SW480 (cell line): ENCODE data around the gene SNX25.
A peak's percentile ranks its signal among the peaks of the same experiment; 100 is the strongest.
"Not testable (repeated sequence)": the region's sequence is repeated elsewhere in the genome, so short reads cannot be mapped to it uniquely, and the experiment has no call there.

Experiments used
- DNase-seq: peaks from one replicate; pipeline ENCODE4 v3.0.0-alpha.2; 2016; ENCODE audit warnings: low spot score

The SNX25 gene

DNA sequence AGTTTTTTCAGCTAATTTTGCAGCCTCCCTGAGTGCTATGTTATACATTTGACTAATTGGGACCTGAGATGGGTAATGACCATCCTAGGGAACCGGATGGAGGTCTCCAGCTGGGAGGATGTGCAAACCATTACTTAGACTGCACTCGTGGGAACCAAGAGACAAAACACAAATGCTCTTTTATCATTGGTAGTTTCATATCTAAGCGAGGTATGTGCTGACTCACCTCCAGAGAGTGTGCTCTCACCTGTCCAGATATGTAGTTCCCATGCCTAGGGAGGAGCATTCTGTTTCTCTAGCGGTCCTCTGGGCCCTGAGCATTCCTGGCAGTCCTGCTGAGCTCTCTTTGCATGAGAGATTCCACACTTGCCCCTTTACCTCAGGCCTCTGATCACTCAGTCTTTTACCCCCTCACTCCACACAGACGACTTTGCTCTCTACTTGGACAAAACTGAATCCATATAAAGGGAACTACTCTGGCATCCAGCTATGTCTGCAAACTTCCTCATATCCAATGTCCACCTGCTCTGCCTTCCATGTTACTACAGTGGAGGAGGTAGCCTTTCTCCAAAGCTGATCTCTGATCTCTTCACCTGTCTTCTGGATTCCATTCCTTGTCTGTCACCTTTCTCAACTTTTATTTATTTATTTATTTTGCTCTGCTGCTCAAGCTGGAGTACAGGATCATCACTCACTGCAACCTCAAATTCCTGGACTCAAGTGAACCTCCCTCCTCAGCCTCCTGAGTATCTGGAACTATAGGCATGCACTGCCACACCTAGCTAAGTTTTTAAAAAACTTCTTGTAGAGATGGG, 97.9 kb downstream of the SNX25 start:
- peak; percentile 92 for DNase-seq

DNA sequence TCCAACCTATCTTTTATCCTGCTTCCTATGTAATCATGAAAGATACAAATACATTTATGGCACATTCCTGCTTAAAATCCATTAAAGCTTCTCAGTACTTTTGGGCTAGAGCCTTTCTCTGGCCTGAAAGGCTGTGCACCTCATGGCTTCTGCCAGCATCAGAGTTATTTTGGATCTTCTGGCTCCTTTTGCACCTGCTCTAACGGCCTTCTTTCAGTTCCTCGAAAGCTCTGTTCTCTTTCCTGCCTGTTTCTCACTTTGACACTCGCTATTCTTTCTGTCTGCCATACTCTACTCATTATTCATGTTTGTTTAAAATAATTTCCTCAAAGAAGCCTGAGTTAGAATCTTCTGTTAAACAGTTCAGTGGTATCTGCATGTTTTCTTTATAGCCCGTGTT, 100.4 kb downstream of the SNX25 start:
- no peak for DNase-seq

DNA sequence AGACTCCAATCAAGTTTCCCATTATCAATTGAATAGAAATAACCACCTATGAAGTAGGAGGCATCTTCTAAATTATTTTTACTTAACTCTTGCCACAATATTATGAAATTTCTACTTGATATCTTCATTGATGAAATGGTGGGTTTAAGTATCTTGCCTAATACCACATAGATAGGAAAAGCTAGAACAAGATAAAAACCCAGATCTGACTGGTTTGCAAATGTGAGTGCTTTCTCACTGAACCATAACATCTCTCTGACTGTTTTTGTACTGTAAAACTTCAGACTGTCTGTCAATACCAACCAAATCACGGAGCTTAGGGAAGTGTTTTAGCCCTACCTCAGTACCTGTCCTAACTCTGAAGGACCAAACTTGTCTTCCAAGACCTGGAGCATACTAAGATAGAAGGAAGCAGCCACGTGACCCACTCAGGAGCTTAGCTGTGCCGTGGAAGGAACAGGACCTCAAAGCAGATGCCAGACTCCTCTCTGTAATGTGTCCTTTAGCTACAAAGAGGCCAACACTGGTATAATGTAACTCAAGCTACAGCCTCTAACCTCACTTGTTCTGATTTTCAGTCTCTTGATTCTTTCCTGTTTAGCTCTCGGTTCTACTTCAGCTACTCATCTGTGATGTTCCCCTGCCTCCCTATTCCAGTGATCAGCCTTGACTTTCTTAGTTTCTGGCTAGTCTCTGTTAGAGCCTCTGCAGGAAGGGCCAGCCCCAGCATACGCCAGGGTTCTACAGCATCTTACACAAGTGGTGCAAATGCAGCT, 101.9 kb downstream of the SNX25 start:
- DNase-seq = no peak

DNA sequence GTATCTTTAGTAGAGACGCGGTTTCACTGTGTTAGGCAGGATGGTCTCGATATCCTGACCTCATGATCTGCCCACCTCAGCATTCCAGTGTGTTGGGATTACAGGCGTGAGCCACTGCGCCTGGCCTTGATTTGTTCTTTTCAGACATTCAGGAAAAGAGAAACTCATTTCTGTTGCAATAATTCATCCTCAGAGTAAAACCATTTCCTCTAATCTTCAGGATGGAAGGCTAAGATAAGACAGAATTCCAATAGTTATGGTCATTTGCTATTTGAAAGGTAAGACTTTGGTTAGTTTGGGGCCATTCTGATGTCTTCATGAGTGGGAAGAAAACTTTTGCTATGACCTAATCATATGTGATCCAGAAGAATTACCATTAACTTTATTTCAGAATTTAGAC, 103.3 kb downstream of the SNX25 start:
- DNase-seq = no peak

DNA sequence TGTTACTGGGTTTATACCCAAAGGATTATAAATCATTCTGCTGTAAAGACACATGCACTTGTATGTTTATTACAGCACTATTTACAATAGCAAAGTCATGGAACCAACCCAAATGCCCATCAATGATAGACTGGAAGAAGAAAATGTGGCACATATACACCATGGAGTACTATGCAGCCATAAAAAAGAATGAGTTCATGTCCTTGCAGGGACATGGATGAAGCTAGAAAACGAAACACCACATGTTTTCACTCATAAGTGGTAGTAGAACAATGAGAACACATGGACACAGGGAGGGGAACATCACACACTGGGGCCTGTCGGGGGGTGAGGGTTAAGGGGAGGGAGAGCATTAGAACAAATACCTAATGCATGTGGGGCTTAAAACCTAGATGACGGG, 108.1 kb downstream of the SNX25 start:
- DNase-seq = not testable (repeated sequence)

DNA sequence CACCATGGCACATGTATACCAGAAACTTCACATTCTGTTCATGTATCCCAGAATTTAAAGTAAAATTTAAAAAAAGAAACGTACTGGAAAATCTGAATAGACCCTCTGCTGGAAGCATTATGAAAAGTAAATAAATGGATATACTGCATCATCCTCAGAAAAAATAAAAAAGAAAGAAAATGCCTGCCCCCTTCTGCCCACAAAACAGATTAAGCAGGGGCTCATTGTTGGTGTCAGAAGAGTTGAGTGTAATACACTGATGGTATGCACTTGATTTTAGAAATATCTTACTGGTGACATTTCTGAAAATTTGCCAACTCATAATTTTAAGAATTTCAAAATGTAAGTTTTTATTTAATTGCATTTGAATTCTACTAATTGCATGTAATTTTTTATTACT, 108.5 kb downstream of the SNX25 start:
- DNase-seq = no peak

DNA sequence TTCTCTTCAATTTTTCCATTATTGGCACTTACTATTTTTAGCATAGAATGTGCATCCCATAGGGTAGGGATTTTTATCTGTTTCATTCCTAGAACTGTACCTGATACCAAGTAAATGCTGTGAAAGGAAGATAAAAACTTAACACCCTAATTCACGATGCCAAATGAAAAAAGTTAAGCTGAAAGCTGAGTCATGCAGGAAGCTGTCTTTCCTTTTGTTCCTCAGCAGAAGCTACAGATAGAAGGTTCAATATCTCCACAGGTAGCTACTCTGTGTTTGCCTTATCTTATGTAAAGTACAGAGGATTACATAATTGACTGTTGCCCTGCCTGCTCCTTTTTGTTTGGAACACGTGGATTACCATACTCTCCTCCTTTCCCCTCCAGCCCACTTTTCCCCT, 109.3 kb downstream of the SNX25 start:
- no peak for DNase-seq

DNA sequence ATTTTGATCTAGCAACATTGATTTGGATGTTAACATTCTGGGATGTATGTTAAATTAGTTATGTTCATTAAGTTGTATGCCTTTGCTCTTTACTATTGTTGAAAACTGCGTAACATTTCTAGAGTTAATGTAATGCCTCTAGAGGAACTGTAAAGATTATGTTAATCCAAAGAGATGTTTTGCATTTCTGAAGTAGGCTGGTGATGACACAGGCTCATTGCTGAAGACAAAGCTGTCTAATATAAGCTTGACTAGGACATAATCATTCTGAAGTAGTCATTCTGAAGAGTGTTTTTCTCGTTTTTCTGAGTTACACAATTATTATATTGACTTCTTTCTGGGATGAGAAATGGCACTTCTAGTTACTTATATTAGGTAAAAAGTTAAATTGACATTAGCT, 113.4 kb downstream of the SNX25 start:
- no peak for DNase-seq

DNA sequence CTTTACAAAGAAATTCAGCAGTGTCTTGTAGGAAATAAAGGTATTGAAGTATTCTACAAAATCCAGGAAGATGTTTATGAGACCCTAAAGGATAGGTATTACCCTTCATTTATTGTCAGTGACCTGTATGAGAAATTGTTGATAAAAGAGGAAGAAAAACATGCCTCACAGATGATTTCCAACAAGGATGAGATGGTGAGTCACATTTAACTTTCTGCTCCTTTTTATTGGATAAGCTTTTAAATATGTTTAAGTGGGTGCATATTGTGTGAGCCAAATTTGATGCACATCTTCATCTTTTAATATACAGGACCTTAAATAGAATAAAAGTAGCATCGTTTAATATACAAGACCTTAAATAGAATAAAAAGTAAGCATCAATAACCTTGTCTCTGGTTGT, 114.2 kb downstream of the SNX25 start:
- no peak for DNase-seq

DNA sequence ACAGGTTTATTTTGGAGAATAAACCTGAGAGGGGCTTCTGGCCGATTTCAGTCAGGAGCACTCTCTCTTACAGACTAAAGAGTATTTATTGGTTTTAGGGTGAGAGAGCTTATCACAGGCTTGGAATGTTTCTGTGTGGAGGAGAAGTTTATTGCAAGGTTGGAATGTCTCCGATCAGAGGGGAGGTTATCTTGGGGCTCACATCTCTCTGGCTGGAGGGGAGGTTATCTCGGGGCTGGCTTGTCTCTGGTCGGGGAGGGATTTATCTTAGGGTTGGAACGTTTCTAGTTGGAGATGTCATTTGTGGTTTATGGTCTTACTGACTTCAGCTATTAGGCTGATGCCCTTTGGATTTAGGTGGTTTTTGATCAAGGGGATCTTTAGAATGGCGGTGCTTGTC, 115.0 kb downstream of the SNX25 start:
- not testable (repeated sequence) for DNase-seq

DNA sequence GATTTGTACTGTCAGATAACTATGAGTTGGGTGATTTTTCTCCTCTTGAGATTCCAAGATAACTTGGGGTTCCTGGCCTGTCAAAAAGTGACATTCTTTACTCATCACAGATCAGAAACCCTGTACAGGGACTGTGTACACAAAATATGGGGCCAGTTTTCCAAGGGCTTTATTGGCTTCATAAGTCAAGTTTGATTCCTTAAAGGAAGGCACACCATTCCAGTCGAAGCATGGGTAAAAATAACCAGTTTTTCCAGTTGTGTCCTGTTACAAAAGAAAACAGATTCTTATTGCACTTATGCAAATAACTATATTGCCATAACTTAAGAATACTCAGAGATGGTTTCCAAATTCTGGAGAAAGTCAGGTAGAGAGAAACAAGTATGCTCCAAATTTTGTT, 116.3 kb downstream of the SNX25 start:
- not testable (repeated sequence) for DNase-seq

DNA sequence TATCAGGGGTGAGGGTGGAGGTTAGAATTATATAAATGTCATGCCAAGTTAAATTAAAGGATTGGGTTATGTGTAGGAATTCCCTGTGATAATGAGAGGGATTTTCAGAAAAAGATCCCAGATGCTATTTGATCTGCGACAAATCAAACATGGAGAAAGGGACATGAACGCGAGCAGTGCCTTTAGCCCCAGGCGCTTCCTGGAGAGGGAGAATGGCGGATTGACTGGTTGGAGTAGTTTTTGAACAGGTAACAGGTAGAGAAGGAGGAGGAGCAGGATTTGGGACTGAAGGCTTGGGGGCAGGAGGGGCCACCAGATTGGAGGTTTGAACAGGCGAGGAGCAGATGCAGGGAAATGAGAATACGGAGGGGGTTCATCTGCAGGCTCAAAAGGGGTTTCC, 119.2 kb downstream of the SNX25 start:
- DNase-seq = no peak

DNA sequence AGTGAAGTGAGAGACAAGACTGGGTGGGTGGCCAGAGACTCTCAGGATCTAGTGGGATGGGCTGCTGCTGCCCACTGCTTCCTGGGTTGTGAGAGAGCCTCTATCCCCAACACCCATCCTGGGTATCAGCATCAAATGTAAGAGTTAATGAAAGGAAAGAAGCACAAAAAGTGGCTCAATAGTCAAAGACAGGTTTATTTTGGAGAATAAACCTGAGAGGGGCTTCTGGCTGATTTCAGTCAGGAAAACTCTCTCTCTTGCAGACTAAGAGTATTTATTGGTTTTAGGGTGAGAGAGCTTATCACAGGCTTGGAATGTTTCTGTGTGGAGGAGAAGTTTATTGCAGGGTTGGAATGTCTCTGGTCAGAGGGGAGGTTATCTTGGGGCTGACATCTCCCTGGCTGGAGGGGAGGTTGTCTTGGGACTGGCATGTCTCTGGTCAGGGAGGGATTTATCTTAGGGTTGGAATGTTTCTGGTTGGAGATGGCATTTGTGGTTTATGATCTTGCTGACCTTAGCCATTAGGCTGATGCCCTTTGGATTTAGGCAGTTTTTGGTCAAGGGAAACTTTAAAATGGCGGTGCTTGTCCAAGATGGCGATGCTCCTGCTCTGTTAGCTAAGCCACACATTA, 120.6 kb downstream of the SNX25 start:
- not testable (repeated sequence) for DNase-seq

DNA sequence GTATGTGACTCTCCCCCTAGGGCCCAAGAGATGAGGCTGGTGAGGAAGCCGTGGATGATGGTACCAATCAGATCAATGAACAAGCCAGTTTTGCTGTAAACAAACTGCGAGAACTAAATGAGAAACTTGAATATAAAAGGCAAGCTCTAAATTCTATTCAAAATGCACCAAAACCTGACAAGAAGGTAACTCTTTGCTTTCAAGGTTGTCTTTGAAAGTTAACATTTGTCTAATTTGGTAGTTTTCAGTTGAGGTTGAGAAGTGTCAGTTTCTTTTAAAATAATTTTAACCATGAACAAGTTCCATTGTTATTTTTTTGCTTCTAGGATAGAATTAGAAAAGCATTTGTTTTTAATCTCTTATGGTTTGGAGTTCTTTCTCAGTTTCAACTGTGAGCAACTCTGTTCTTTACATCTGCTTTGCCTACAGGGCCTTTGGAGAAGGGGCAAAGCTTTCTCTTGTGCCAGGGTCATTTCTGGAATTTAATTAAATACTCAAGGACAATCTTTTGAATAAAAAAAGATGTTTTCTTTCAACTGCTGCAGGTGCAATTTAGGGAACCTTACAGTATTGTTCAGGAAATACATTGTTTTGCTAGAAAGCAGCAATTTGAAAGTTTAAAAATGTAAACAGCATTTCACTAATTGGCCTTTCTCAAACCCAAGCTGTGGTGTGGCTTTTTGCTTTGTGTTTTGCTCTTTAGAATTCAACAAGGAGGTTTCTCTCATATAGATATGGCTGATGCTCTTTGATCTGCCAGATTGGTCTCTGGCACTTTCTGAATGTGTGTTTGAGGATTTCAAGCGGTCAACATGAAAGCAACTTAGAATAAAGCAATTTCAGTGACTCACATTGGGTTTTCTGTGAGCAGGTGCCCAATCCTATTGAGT, 123.4 kb downstream of the SNX25 start:
- peak; percentile 92 for DNase-seq

DNA sequence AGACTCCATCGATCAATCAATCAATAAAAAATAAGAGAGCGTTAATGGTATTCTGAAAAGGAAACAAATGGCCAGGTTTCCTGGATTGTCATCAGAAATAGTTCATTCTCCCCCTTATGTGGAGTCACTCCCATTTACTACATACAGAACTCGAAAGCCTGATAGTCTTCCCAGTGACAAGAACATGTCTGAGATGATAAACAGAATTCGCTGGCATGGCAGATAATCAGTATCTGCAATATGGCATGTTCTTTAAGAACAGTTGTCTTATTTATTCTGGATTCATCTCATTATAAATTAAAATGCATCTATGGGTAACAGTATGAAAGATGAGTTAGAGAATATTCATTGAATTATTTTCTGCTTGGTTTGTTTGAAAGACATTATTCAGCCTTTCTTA, 124.9 kb downstream of the SNX25 start:
- DNase-seq = no peak

DNA sequence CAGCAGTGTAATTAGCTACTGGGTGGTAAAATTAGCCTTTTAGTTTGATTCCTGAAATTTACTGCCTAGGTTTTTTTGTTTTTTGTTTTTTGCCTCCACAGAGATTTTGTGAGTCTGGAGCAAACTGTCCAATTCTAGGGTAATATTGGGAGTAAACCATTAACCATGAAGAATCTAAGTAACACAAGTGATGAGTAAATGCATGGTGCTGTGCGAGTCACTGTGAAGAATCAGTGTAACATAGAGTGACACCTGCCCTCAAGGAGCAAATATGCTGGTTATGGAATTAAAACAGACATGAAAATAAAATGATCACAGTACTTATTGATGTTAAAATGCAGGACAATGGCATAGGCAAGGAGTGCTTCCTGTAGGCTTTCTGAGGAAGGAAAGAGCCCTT, 126.2 kb downstream of the SNX25 start:
- no peak for DNase-seq

DNA sequence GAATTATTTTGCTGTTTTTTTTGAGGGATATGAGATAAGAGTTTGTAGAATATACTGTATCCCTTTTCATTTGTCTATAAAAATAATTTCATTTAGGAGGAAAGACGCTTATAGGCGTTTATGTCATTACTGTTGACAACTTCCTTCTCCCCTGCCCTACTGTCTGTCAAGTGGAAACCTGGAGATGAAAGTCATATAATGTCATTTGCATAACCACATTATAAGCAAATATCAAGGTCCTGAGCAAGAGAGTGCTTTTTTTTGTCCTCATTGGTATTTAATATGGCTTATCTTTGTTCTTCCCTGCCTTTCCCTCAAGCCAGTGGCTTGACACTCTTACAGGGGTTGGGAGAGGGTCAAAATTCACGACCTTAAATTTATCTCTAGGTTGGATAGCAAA, 130.5 kb downstream of the SNX25 start:
- DNase-seq = peak; percentile 45

DNA sequence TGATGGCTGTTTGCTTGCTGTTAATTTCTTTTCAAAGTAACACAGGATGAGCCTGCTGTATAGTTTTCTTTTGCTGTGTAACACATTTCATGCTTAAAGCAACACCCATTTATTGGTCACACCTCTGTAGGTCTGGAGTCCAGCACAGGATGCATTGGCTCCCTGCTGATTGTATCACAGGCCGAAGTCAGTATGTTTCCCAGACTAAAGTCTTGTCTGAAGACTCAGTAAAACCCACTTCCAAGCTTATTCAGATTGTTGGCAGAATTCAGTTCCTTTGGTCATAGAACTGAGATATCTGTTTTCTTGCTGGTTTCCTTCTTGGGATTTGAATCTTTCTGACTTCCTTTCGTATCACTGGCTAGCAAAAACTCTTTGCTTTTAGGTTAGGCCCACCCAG, 132.0 kb downstream of the SNX25 start:
- no peak for DNase-seq

DNA sequence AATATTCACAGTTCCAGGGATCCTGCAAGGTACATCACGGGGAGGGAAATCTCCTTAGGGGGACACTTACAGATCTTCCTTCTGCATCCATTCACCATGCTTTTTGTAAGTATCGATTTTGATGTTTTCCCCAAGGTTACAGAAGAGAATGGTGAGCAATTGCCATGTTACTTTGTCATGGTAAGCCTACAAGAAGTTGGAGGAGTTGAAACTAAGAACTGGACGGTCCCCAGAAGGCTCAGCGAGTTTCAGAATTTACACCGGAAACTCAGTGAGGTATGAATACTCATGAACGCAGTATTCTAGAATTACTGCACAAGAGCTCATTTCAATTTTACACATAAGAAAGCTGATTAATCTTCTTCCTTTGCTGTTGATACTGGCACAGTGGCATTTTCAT, 132.4 kb downstream of the SNX25 start:
- DNase-seq = no peak

DNA sequence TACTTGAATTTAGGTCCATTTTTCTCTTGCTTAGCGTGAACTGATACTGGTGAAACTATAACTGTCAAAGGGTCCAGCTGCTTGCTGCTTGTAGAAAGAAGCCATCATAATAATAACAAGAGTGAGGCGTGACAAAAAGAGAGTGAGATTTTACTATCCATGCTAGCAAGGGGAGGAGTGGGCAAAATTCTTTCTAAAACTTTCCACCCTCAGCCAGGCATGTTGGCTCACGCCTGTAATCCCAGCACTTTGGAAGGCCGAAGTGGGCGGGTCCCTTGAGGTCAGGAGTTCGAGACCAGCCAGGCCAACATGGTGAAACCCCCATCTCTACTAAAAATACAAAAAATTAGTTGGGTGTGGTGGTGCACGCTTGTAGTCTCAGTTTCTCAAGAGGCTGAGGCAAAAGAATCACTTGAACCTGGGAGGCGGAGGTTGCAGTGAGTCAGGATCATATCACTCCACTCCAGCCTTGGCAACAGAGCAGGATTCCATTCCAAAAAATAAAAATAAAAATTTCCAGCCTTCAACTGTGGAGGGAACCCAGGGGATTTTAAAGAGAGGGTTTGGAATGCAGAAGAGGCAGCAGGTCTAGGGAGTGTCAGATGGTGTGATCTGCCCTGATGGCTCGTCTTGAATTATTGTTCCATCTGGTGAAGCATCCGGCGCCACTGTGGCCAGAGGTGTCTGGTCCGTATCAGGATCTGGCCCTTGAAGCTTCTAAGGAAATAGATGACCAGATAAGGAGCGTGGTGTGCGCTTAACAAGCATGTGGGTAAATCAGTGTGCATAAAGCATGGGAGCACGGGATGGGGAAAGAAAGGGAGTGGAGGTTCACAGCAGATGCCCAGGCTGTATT, 134.6 kb downstream of the SNX25 start:
- no peak for DNase-seq
